ENCODE data around the gene ARPP19. TPM values are rescaled to one million over a fixed set of nuclear protein-coding genes. Genes with fewer than 3 reads are reported as not detected.
"Not testable (repeated sequence)": the region's sequence is repeated elsewhere in the genome, so short reads cannot be mapped to it uniquely, and the experiment has no call there.

Gene ARPP19
- total RNA-seq, 4 donors from 2014 or later, result 71.1 to 95.6 (median 76.6) TPM

DNA sequence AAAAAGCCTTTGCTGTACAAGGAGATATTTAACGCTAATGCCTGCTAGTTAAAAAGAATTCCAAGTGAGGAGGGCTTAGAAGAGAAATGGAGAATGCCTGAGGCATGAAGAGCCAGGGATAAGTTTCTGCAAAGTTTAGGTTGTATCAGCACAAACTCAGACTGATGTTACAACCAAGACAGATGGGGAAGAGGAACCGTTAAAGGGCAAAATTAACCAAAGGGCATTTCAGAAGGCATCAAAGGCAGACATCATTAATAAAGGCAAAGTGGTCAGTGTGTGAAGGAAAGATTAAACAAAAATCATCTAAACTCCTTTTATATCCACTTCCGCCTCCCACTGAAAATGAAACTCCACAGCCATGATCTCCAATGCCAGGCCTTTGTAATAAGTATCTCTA, 47.1 kb downstream of the ARPP19 start:
- no peak for TF ChIP-seq POLR2A (IDR thresholded peaks at IDR 0.05)
- TF ChIP-seq, protein P1, sequence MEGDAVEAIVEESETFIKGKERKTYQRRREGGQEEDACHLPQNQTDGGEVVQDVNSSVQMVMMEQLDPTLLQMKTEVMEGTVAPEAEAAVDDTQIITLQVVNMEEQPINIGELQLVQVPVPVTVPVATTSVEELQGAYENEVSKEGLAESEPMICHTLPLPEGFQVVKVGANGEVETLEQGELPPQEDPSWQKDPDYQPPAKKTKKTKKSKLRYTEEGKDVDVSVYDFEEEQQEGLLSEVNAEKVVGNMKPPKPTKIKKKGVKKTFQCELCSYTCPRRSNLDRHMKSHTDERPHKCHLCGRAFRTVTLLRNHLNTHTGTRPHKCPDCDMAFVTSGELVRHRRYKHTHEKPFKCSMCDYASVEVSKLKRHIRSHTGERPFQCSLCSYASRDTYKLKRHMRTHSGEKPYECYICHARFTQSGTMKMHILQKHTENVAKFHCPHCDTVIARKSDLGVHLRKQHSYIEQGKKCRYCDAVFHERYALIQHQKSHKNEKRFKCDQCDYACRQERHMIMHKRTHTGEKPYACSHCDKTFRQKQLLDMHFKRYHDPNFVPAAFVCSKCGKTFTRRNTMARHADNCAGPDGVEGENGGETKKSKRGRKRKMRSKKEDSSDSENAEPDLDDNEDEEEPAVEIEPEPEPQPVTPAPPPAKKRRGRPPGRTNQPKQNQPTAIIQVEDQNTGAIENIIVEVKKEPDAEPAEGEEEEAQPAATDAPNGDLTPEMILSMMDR (IDR thresholded peaks at IDR 0.05), result no peak
- WGBS, 2 donors, result 72 to 73% methylated on average over 3 of the region's 3 CpGs
- no peak overlapping the region for H3K4me3 ChIP-seq (ENCODE audit: low read depth, poor library complexity, severe bottlenecking)
- DNase-seq (ENCODE audit: low spot score in 2 of 2), result no peak
- intact Hi-C loops (cut with DNase I; ENCODE audit: low total_unique reads), result no loop called here

DNA sequence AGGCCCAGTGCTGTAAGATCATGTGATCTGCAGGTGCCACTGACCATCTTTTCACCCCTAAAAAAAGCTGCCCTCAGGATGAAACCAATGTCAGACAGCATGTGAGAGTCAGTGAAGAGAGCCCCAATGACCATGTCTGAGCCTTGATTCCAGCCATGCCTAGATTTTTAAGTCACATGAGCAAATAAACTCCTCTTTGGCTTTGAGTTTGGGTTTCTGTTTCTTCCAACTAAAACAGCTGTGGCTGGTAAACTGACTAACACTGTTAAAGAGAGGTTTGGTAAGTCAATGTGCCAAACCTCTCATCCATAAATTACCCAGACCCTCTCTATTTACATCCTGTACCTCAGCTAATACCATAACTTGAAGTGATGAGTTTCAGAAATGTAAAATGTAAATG, 48.4 kb downstream of the ARPP19 start:
- DNase-seq (ENCODE audit: low spot score in 2 of 2), result no peak
- H3K4me3 ChIP-seq (ENCODE audit: low read depth, poor library complexity, severe bottlenecking), result no peak overlapping the region
- intact Hi-C loops (cut with DNase I; ENCODE audit: low total_unique reads), result no loop called here
- no peak for TF ChIP-seq POLR2A (IDR thresholded peaks at IDR 0.05)
- TF ChIP-seq, protein P1 (IDR thresholded peaks at IDR 0.05), result no peak

GRCh38 chr15:52518487-52519371, 50.1 kb downstream of the ARPP19 start:
- WGBS, 2 donors, result 73 to 79% methylated on average over 8 of the region's 8 CpGs
- DNase-seq (ENCODE audit: low spot score in 2 of 2), result no peak
- TF ChIP-seq, protein P1 (IDR thresholded peaks at IDR 0.05), result no peak
- no peak for TF ChIP-seq POLR2A (IDR thresholded peaks at IDR 0.05)
- intact Hi-C loops (cut with DNase I; ENCODE audit: low total_unique reads), result no loop called here
- H3K4me3 ChIP-seq (ENCODE audit: low read depth, poor library complexity, severe bottlenecking), result no peak overlapping the region

GRCh38 chr15:52517014-52517413, 51.8 kb downstream of the ARPP19 start:
- DNase-seq (ENCODE audit: low spot score in 2 of 2), result no peak
- WGBS, 2 donors, result 91 to 97% methylated on average over 1 of the region's 1 CpG
- H3K4me3 ChIP-seq (ENCODE audit: low read depth, poor library complexity, severe bottlenecking), result no peak overlapping the region
- TF ChIP-seq POLR2A (IDR thresholded peaks at IDR 0.05), result no peak
- intact Hi-C loops (cut with DNase I; ENCODE audit: low total_unique reads), result no loop called here

- TF ChIP-seq POLR2A (IDR thresholded peaks at IDR 0.05), result no peak
- TF ChIP-seq, protein P1 (IDR thresholded peaks at IDR 0.05), result no peak
- intact Hi-C loops (cut with DNase I; ENCODE audit: low total_unique reads), result no loop called here
- WGBS, 2 donors, result 85% methylated on average over 2 of the region's 2 CpGs
- no peak overlapping the region for H3K4me3 ChIP-seq (ENCODE audit: low read depth, poor library complexity, severe bottlenecking)
- DNase-seq (ENCODE audit: low spot score in 2 of 2), result no peak
Measured at GRCh38 chr15:52515343-52515742, 53.5 kb downstream of the ARPP19 start.

DNA sequence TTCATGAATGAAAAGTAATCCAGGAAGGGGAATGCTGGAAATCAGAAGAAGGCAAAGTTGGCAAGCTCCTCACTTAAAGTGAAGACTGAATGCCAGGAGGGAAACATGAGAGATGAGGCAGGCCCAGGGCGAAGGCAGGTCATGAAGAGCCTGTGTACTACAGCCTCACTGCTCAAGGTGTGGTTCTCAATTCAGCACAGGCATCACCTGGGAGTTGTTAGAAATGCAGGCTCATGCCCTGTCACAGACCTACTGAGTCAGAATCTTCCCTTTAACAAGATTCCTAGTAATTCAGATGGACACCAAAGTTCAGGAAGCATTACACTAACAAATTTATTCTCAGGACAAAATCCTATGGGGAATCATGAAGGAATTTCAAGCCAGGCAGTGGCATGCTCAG, 54.3 kb downstream of the ARPP19 start:
- no peak overlapping the region for H3K4me3 ChIP-seq (ENCODE audit: low read depth, poor library complexity, severe bottlenecking)
- intact Hi-C loops (cut with DNase I; ENCODE audit: low total_unique reads), result no loop called here
- no peak for DNase-seq (ENCODE audit: low spot score in 2 of 2)
- WGBS, 2 donors, result 68 to 71% methylated on average over 1 of the region's 1 CpG
- TF ChIP-seq, protein P1 (IDR thresholded peaks at IDR 0.05), result no peak
- TF ChIP-seq POLR2A (IDR thresholded peaks at IDR 0.05), result no peak

- intact Hi-C loops (cut with DNase I; ENCODE audit: low total_unique reads); DNase-seq (ENCODE audit: low spot score in 2 of 2); H3K4me3 ChIP-seq (ENCODE audit: low read depth, poor library complexity, severe bottlenecking): not testable (repeated sequence)
- WGBS, 2 donors, result 83 to 88% methylated on average over 8 of the region's 8 CpGs
Measured at GRCh38 chr15:52512869-52513268, 56.0 kb downstream of the ARPP19 start.
